ENCODE measurements around the gene EYA2. TPM values are rescaled to one million over a fixed set of nuclear protein-coding genes. Genes with fewer than 3 reads are reported as not detected.
A peak's percentile ranks its signal among the peaks of the same experiment; 100 is the strongest.

EYA2 gene
- total and polyA plus RNA-seq, 8 donors: 0.51 to 3.2 (median 1.4) TPM

DNA sequence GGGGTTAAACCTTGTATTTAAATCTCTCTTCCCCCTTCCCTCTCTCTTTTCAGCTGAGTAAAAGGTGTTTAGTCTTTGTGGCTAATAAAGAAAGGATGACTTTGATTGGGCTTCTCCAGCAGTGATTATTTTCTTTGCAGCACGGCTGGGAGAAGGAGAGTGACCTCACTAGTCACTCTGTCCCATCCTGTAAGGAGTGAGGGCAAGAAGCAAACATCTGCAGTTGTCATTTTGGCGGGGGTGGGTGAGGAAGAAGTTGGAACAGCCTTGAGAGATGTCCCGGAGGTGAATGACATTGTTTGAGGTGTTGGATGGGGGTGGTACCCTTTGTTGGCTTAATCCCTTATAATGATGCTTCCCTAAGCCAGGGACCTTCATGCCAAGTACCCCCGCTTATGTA lies 223.6 kb downstream of the EYA2 start:
- FAIRE-seq (no peak), ATAC-seq (peak in 1 of 4 donors; percentile 38), DNase-seq (no peak)
- H3K36me3 ChIP-seq: no peaks in the 10 kb centered on the region
- no peaks in the 10 kb centered on the region for H3K4me1 ChIP-seq
- H3K9me3 ChIP-seq: no peaks in the 10 kb centered on the region
- intact Hi-C loops (cut with DNase I): no loop called here
- peak overlapping the region in 1 of 4 donors; percentile 15 for H3K27ac ChIP-seq
- WGBS, 2 donors: 37 to 53% methylated on average over 4 of the region's 4 CpGs
- H3K27me3 ChIP-seq: no peaks in the 10 kb centered on the region
- TF ChIP-seq CTCF (IDR thresholded peaks at IDR 0.05): no peak
- H3K4me3 ChIP-seq: no peak overlapping the region

DNA sequence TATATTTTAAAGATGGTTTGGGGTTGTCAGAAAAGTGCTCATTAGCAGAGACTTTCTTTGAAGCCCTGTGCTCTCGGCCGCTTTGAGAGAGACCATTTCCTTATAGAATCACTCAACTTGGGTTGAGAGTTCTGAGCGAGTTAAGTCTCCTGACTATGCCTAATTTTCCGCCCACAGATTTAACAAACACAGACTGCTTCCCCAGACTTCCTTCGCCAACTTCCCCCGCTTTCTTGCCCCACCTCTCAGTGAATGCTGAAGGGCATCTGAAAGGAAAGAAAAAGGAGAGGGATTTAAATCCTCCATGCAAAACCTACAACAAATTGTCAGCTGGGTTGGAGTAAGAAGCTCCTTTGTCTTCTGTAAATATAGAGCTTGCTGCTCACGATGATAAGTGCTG lies 224.0 kb downstream of the EYA2 start:
- intact Hi-C loops (cut with DNase I): no loop called here
- Histone ChIP-seq H3K27ac (peak overlapping the region in 1 of 4 donors; percentile 15), H3K27me3 (no peaks in the 10 kb centered on the region), H3K4me3 (no peak overlapping the region), H3K4me1 (no peaks in the 10 kb centered on the region), H3K36me3 (no peaks in the 10 kb centered on the region), H3K9me3 (no peaks in the 10 kb centered on the region)
- DNase-seq: no peak
- ATAC-seq: peak in 2 of 4 donors; percentile 37 to 73
- no peak for FAIRE-seq
- WGBS, 2 donors: 54 to 71% methylated on average over 7 of the region's 7 CpGs
- no peak for TF ChIP-seq CTCF (IDR thresholded peaks at IDR 0.05)

GRCh38 chr20:47120346-47120936 lies 225.8 kb downstream of the EYA2 start:
- no peaks in the 10 kb centered on the region for H3K27me3 ChIP-seq
- H3K4me3 ChIP-seq: no peak overlapping the region
- DNase-seq: no peak
- no peak for TF ChIP-seq CTCF (IDR thresholded peaks at IDR 0.05)
- intact Hi-C loops (cut with DNase I): no loop called here
- no peaks in the 10 kb centered on the region for H3K36me3 ChIP-seq
- no peaks in the 10 kb centered on the region for H3K9me3 ChIP-seq
- no peak overlapping the region for H3K27ac ChIP-seq
- no peaks in the 10 kb centered on the region for H3K4me1 ChIP-seq
- no peak for ATAC-seq
- WGBS, 2 donors: 69 to 83% methylated on average over 10 of the region's 10 CpGs
- FAIRE-seq: no peak

DNA sequence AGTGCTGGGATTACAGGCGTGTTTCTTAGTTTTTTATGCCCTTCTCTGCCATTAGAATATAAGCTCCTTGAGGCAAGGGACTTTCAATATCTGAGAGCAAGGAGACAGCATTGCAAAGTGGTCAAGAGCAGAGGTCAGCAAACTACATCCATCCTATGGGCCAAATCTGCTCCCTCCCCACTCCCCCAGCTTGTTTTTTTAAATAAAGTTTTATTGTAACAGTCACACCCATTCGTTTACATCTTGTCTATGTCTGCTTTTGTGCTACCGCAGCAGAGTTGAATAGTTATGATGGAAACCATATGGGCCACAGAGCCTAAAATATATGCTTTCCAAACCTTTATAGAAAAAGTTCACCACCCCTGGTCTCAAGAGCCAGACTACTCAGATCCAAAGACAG lies 227.9 kb downstream of the EYA2 start:
- TF ChIP-seq CTCF (IDR thresholded peaks at IDR 0.05): no peak
- H3K4me3 ChIP-seq: no peak overlapping the region
- ATAC-seq (no peak), DNase-seq (no peak), FAIRE-seq (no peak)
- H3K4me1 ChIP-seq: no peaks in the 10 kb centered on the region
- H3K27me3 ChIP-seq: no peaks in the 10 kb centered on the region
- no peaks in the 10 kb centered on the region for H3K9me3 ChIP-seq
- H3K36me3 ChIP-seq: no peaks in the 10 kb centered on the region
- intact Hi-C loops (cut with DNase I): no loop called here
- 62% methylated on average over 3 of the region's 3 CpGs for WGBS, 2 donors
- no peak overlapping the region for H3K27ac ChIP-seq

GRCh38 chr20:47124181-47124717 lies 229.6 kb downstream of the EYA2 start:
- H3K36me3 ChIP-seq: no peaks in the 10 kb centered on the region
- 52 to 61% methylated on average over 3 of the region's 3 CpGs for WGBS, 2 donors
- no peaks in the 10 kb centered on the region for H3K4me1 ChIP-seq
- H3K27ac ChIP-seq: peak overlapping the region in 2 of 4 donors; percentile 34 to 51
- DNase-seq (no peak), ATAC-seq (peak in 2 of 4 donors; percentile 54), FAIRE-seq (no peak)
- intact Hi-C loops (cut with DNase I): no loop called here
- no peaks in the 10 kb centered on the region for H3K9me3 ChIP-seq
- no peak for TF ChIP-seq CTCF (IDR thresholded peaks at IDR 0.05)
- no peak overlapping the region for H3K4me3 ChIP-seq
- no peaks in the 10 kb centered on the region for H3K27me3 ChIP-seq

Data from pancreas (tissue), 10 donors.